HCT116 (cell line): ENCODE measurements around the gene SLC5A3.

Source experiments
- CEBPB ChIP-seq: IDR thresholded peaks from 2 replicates; pipeline ENCODE4 v1.6.1; 2012; ENCODE audit warnings: low read depth
- EZH2 ChIP-seq: fragments of 200-600 bp; sonication (generic); IDR thresholded peaks from 2 replicates; pipeline ENCODE4 v1.6.1; 2017; ENCODE audit warnings: antibody characterized with exemption, mixed run types
- POLR2A ChIP-seq: IDR thresholded peaks from 2 replicates; pipeline ENCODE4 v1.7.0; 2011; ENCODE audit warnings: borderline replicate concordance; ENCODE audit not compliant: insufficient read depth, insufficient read length; ENCODE audit errors: extremely low read depth
- SIN3A ChIP-seq: IDR thresholded peaks from 2 replicates; pipeline ENCODE4 v1.6.1; 2012; ENCODE audit warnings: low read depth
- TCF7L2 ChIP-seq: IDR thresholded peaks from 2 replicates; pipeline ENCODE4 v1.7.0; 2011; ENCODE audit warnings: borderline replicate concordance, inconsistent platforms; ENCODE audit not compliant: insufficient read depth, insufficient read length; ENCODE audit errors: extremely low read depth
- ZNF274 ChIP-seq: fragments of 200-500 bp; sonication (Bioruptor generic); IDR thresholded peaks from 2 replicates; pipeline ENCODE4 v1.6.1; 2014; ENCODE audit warnings: mild to moderate bottlenecking, low read depth, low read length, inconsistent platforms
- TF ChIP-seq, protein P1 (sequence below), 3 experiments: fragments of 200-600 bp in 1 of 3; sonication (generic) in 1 of 3; IDR thresholded peaks in 2 of 3; conservative IDR thresholded peaks in 1 of 3; 2 replicates each; pipeline ENCODE4 v1.5.1; 2012 to 2017; ENCODE audit warnings: low read depth in 2 of 3, low read length in 2 of 3, antibody characterized with exemption in 1 of 3, borderline replicate concordance in 1 of 3, control low read depth in 1 of 3, mild to moderate bottlenecking in 1 of 3, mixed read lengths in 1 of 3, mixed run types in 1 of 3, moderate library complexity in 1 of 3; ENCODE audit not compliant: insufficient read depth in 1 of 3

DNA sequence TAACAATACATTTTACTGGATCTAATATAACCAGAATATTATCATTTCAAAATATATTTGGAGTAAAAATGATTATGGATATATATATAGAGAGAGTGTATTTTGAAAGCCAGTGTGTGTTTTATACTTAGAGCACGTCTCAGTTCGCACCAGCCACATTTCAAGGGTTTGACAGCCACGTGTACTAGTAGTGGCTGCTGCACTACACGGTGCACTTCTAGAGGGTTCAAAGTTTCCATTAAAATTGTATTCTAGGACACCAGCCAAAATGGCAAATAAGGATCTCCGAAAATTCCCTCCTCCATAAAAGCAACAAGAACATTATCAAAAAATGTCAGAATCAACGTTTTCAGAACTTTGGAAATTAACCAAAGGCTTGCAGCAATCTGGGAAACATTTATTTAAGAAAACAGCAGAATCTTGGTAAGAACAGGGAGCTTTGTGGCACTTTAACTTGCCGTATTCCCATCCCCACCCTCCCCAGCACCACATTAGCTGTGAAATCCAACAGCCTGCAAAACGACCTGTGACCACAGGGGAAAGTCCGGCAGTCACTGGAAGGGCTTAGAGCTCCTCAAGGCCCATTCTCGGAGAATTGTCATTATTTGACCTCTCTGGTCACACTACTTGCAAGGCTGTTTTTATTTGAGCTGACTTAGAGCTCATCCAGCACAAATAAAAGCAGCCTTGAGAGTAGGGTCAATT lies 33.5 kb upstream of the SLC5A3 start:
- TF ChIP-seq, protein P1, sequence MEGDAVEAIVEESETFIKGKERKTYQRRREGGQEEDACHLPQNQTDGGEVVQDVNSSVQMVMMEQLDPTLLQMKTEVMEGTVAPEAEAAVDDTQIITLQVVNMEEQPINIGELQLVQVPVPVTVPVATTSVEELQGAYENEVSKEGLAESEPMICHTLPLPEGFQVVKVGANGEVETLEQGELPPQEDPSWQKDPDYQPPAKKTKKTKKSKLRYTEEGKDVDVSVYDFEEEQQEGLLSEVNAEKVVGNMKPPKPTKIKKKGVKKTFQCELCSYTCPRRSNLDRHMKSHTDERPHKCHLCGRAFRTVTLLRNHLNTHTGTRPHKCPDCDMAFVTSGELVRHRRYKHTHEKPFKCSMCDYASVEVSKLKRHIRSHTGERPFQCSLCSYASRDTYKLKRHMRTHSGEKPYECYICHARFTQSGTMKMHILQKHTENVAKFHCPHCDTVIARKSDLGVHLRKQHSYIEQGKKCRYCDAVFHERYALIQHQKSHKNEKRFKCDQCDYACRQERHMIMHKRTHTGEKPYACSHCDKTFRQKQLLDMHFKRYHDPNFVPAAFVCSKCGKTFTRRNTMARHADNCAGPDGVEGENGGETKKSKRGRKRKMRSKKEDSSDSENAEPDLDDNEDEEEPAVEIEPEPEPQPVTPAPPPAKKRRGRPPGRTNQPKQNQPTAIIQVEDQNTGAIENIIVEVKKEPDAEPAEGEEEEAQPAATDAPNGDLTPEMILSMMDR (IDR thresholded peaks at IDR 0.05 in 2 of 3, conservative IDR thresholded peaks at IDR 0.05 in 1 of 3; ENCODE audit: borderline replicate concordance in 1 of 3, insufficient read depth in 1 of 3, low read depth in 2 of 3, low read length in 2 of 3) = no peak
- TF ChIP-seq EZH2 (no peak), CEBPB (no peak), POLR2A (no peak), TCF7L2 (no peak), ZNF274 (no peak), SIN3A (no peak)
